ENCODE results near the gene UROC1.

The UROC1 gene

GRCh38 chr3:126439346-126439967 is 78.1 kb downstream of the UROC1 start:
- DNase-seq: no peak

DNA sequence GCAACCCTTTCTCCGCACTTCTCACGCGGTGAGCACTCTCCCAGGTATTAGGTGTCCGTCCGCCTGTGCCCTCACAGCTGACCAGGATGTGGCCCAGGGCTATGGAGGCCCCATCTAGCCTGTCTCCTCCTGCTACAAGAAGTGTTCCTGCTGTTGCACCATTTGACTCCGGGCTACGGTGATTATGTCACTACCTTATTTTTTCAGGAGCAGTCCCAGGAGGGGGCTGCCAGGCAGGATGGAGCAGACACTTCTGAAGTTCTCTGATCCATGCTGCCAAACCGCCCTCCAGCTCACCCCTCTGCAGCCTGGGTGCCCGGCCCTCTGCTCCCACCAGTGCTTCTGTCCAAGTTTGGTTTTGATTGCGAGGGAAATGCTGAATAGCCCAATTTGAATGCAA is 78.8 kb downstream of the UROC1 start:
- no peak for DNase-seq

DNA sequence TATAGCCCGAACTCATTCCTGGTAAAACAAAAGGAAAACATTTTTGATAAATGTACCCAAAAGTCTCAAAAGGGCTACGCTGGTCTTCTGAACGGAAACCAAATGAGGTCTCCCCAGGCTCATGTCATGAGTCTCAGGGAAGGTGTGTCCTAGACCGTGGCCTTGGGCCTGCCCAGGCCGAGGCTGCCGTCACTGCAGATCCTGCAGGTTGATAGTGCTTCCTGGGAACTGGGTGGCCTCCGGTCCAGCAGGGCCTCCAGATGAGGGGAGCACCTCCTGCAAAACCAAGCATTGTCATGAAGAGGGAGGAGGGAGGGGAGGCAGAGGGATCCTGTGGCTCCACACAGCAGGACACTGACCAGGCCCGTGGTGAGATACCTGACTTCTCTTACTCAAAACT is 79.4 kb downstream of the UROC1 start:
- no peak for DNase-seq

- DNase-seq: no peak
Measured at GRCh38 chr3:126436826-126437717, 80.5 kb downstream of the UROC1 start.

DNA sequence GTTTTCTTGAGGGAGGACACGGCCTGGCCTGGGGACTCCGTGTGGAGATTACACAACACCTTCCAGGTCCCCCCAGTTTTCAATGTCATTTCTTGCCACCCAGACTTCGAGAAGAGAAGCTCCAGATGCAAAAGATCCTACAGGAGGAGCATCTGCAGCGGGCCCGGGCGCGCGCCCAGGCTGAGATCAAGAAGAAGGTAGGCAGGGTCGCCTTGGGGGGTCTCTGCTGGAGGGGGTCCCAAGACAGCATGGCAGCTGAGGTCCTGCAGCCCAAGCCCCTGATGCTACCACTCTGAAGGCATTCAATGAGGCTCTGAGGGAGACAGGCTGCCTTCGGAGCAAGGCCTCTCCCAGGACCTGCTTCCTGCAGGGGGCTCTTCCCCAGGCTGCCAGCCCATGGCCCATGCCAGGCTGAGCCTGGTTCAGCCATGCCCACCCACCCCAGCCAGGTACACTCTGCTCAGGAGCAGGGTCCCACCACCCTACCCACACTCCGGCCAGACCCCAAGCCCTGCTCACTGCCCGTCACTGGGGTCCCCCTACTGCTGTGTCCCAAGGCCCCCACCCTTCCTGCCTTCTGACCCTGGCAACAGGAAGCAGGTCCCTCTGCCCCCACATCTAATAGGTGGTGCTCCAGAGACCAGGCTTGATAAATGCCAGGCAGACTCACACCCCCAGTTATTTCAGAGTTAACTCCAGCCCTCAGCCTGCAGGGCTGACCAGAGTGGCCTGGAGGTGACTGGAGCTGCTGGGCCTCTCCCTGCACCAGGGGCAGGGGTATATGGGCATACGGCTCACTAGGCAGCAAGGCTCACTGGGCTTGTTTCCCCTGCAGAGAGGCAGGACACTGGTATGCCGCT is 81.9 kb downstream of the UROC1 start:
- DNase-seq: no peak

- no peak for DNase-seq
Measured at GRCh38 chr3:126434931-126435411, 82.6 kb downstream of the UROC1 start.

DNA sequence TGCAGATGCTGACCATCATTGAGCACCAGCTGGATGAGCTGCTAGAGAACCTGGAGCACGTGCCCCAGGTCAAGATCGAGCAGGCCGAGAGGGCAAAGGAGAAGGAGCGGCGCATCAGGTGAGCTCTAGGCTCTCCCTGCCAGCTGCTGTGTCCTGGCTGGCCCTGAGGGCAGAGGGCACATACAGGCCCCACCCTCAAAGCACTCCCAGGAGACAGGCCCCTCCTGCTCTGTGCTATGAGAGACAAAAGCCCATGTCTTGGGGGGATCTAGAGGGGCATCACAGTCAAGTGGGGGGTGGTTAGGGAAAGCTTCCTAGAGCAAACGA is 83.3 kb downstream of the UROC1 start:
- DNase-seq: no peak

- no peak for DNase-seq
Measured at GRCh38 chr3:126433496-126434263, 83.9 kb downstream of the UROC1 start.

GRCh38 chr3:126433105-126433430 is 84.5 kb downstream of the UROC1 start:
- no peak for DNase-seq

GRCh38 chr3:126432361-126433104 is 85.0 kb downstream of the UROC1 start:
- DNase-seq: no peak

Data from hippocampal formation (tissue), 2 donors.